Uterus (tissue), 2 donors: ENCODE data around the gene TSEN15.
A peak's percentile ranks its signal among the peaks of the same experiment; 100 is the strongest.

ENCODE experiments used
- POLR2A ChIP-seq, 2 donors: fragments of 450-650 bp; IDR thresholded peaks; one replicate each; pipeline ENCODE4 v1.6.1; 2016; ENCODE audit warnings: antibody characterized with exemption in 2 of 2, mild to moderate bottlenecking in 1 of 2, moderate library complexity in 1 of 2
- TF ChIP-seq, protein P1 (sequence below), 4 experiments: fragments of 200-600 bp in 2 of 4; fragments of 450-650 bp in 2 of 4; sonication (generic) in 2 of 4; IDR thresholded peaks; one replicate each; pipeline ENCODE4 v1.5.1; 2016 to 2019; ENCODE audit warnings: antibody characterized with exemption in 4 of 4, mild to moderate bottlenecking in 2 of 4, moderate library complexity in 1 of 4

DNA sequence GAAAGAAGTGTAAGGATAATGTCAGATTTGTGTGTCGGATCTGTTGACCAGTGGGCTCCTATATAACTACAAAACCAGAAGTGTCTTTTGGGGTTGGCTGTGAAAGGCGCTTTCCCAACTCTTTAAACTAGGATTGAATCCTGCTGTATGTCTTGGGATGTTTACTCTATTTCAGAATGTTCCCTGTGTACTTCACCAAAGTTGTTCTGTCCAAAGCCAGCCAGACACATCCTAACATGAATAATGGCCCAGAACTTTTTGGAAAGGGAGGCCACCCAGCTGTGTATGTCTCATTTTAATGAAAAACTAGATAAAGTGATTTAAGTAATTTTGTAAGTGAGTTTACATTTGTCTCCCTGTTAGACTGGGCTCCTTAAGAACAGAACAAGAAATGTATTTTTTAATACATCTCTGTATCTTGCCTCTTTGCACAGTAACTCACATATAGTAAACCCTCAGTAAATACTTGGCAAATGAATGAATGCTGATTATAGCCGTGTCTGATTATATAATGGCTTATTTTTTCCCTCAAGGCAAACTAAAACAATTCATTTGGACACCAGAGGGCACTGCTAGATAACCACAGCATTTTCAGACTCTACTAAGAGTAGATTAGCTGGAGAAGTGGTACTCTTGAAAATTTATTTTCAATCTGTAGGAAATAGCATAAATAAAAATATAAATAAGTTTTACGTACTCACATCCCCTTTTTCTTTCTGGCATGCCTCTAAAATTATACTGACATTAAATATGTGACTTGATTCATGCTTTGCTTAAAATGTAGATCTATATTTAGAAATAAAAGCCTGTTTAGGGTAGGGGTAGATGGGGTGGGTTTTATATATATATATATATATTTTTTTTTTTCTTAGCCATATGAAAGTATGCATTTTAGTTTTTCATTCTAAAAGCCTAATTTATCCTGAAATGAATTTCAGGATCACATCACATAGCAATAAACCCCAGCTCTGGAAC is 23.8 kb downstream of the TSEN15 start:
- TF ChIP-seq, protein P1, sequence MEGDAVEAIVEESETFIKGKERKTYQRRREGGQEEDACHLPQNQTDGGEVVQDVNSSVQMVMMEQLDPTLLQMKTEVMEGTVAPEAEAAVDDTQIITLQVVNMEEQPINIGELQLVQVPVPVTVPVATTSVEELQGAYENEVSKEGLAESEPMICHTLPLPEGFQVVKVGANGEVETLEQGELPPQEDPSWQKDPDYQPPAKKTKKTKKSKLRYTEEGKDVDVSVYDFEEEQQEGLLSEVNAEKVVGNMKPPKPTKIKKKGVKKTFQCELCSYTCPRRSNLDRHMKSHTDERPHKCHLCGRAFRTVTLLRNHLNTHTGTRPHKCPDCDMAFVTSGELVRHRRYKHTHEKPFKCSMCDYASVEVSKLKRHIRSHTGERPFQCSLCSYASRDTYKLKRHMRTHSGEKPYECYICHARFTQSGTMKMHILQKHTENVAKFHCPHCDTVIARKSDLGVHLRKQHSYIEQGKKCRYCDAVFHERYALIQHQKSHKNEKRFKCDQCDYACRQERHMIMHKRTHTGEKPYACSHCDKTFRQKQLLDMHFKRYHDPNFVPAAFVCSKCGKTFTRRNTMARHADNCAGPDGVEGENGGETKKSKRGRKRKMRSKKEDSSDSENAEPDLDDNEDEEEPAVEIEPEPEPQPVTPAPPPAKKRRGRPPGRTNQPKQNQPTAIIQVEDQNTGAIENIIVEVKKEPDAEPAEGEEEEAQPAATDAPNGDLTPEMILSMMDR (IDR thresholded peaks at IDR 0.05): peak; percentile 73 to 88 (median 79)
- no peak for TF ChIP-seq POLR2A (IDR thresholded peaks at IDR 0.05)
